Thyroid gland (tissue), 4 donors: Measurements from ENCODE around the gene INMT. TPM values are rescaled to one million over a fixed set of nuclear protein-coding genes. Genes with fewer than 3 reads are reported as not detected.

ENCODE experiments used
- DNase-seq, 2 donors: peaks; one replicate each; pipeline ENCODE4 v3.0.0-alpha.2; 2019
- H3K27ac ChIP-seq, 3 donors: fragments of 200-600 bp; sonication (generic); 1 replicate in 2 of 3; 2 replicates in 1 of 3; pipeline ENCODE4 v1.5.1; 2016 to 2019; ENCODE audit warnings: mild to moderate bottlenecking in 1 of 3, moderate library complexity in 1 of 3
- H3K27me3 ChIP-seq: fragments of 200-600 bp; sonication (generic); one replicate; pipeline ENCODE4 v1.5.1; 2019
- H3K36me3 ChIP-seq, 2 donors: fragments of 200-600 bp; sonication (generic); one replicate each; pipeline ENCODE4 v1.5.1; 2016 to 2019
- H3K4me1 ChIP-seq, 2 donors: fragments of 200-600 bp; sonication (generic); one replicate each; pipeline ENCODE4 v1.5.1; 2017 to 2019
- H3K4me3 ChIP-seq, 3 donors: fragments of 200-600 bp; sonication (generic); replicated peaks in 1 of 3; 1 replicate in 2 of 3; 2 replicates in 1 of 3; pipeline ENCODE4 v1.5.1; 2016; ENCODE audit warnings: mild to moderate bottlenecking in 1 of 3
- H3K9me3 ChIP-seq: fragments of 200-600 bp; sonication (generic); one replicate; pipeline ENCODE4 v1.5.1; 2017
- CTCF ChIP-seq, 6 experiments: fragments of 200-600 bp in 3 of 6; fragments of 450-650 bp in 3 of 6; sonication (generic) in 3 of 6; IDR thresholded peaks; one replicate each; pipeline ENCODE4 v1.5.1; 2016 to 2019; ENCODE audit warnings: antibody characterized with exemption in 6 of 6, mild to moderate bottlenecking in 2 of 6, inconsistent platforms in 1 of 6, moderate library complexity in 1 of 6
- POLR2A ChIP-seq, 2 donors: fragments of 450-650 bp; IDR thresholded peaks; one replicate each; pipeline ENCODE4 v1.6.1; 2017; ENCODE audit warnings: antibody characterized with exemption in 2 of 2, mild to moderate bottlenecking in 2 of 2, moderate library complexity in 1 of 2
- WGBS, 2 donors: methylation state at CpG; one replicate each; pipeline ENCODE4 v1.1.5; 2017; 5-methylcytosine and 5-hydroxymethylcytosine counted together
- intact Hi-C: fragments of 100-400 bp; cut with DNase I; formaldehyde crosslinking; loops from one replicate; pipeline ENCODE4 v1.15.1; 2023
- total RNA-seq, 4 donors: library from RNA; depleted of rRNA; stranded (reverse); fragments of >200 nt; gene quantifications; one replicate each; pipeline ENCODE4 v1.2.3, GENCODE V29; 2016

INMT gene
- total RNA-seq, 4 donors from 2014 or later = 19.9 to 47.3 (median 30.1) TPM

GRCh38 chr7:30727061-30727945 lies 24.6 kb upstream of the INMT start:
- intact Hi-C loops = no loop called here
- no peak overlapping the region for H3K27ac ChIP-seq
- DNase-seq = no peak
- no peaks in the 10 kb centered on the region for H3K36me3 ChIP-seq
- H3K4me1 ChIP-seq = no peaks in the 10 kb centered on the region
- no peaks in the 10 kb centered on the region for H3K27me3 ChIP-seq
- H3K9me3 ChIP-seq = no peaks in the 10 kb centered on the region
- no peak for TF ChIP-seq CTCF (IDR thresholded peaks at IDR 0.05)
- no peak for TF ChIP-seq POLR2A (IDR thresholded peaks at IDR 0.05)
- WGBS, 2 donors = 48 to 65% methylated on average over 7 to 8 of the region's 8 CpGs
- H3K4me3 ChIP-seq = no peak overlapping the region

- no peak overlapping the region for H3K27ac ChIP-seq
- no peaks in the 10 kb centered on the region for H3K9me3 ChIP-seq
- TF ChIP-seq CTCF (IDR thresholded peaks at IDR 0.05) (no peak), POLR2A (IDR thresholded peaks at IDR 0.05) (no peak)
- H3K27me3 ChIP-seq = no peaks in the 10 kb centered on the region
- WGBS, 2 donors = 63 to 65% methylated on average over 6 of the region's 6 CpGs
- H3K4me1 ChIP-seq = no peaks in the 10 kb centered on the region
- no peak overlapping the region for H3K4me3 ChIP-seq
- no peak for DNase-seq
- intact Hi-C loops = no loop called here
- no peaks in the 10 kb centered on the region for H3K36me3 ChIP-seq
Measured at GRCh38 chr7:30728591-30729100, 23.3 kb upstream of the INMT start.

- no peaks in the 10 kb centered on the region for H3K36me3 ChIP-seq
- WGBS, 2 donors = 70 to 88% methylated on average over 2 of the region's 2 CpGs
Measured at GRCh38 chr7:30729642-30730041, 22.3 kb upstream of the INMT start.

GRCh38 chr7:30730097-30730496 lies 21.8 kb upstream of the INMT start:
- 95 to 100% methylated on average over 1 to 2 of the region's 2 CpGs for WGBS, 2 donors
- no peaks in the 10 kb centered on the region for H3K4me1 ChIP-seq
- H3K27me3 ChIP-seq = no peaks in the 10 kb centered on the region
- H3K36me3 ChIP-seq = no peaks in the 10 kb centered on the region
- H3K4me3 ChIP-seq = no peak overlapping the region
- H3K9me3 ChIP-seq = no peaks in the 10 kb centered on the region
- DNase-seq = no peak
- TF ChIP-seq CTCF (IDR thresholded peaks at IDR 0.05) (no peak), POLR2A (IDR thresholded peaks at IDR 0.05) (no peak)
- no peak overlapping the region for H3K27ac ChIP-seq
- intact Hi-C loops = no loop called here

More at GRCh38 chr7:30729642-30730041, 22.3 kb upstream of the INMT start:
- intact Hi-C loops = no loop called here
- Histone ChIP-seq H3K4me1 (no peaks in the 10 kb centered on the region), H3K27me3 (no peaks in the 10 kb centered on the region), H3K4me3 (no peak overlapping the region), H3K27ac (no peak overlapping the region), H3K9me3 (no peaks in the 10 kb centered on the region)
- TF ChIP-seq POLR2A (IDR thresholded peaks at IDR 0.05) (no peak), CTCF (IDR thresholded peaks at IDR 0.05) (no peak)
- DNase-seq = no peak

- no peak for DNase-seq
- Histone ChIP-seq H3K4me3 (no peak overlapping the region), H3K27me3 (no peaks in the 10 kb centered on the region), H3K9me3 (no peaks in the 10 kb centered on the region), H3K4me1 (no peaks in the 10 kb centered on the region), H3K27ac (no peak overlapping the region), H3K36me3 (no peaks in the 10 kb centered on the region)
- WGBS, 2 donors = 86 to 89% methylated on average over 3 to 4 of the region's 4 CpGs
- TF ChIP-seq POLR2A (IDR thresholded peaks at IDR 0.05) (no peak), CTCF (IDR thresholded peaks at IDR 0.05) (no peak)
- intact Hi-C loops = no loop called here
Measured at GRCh38 chr7:30730996-30731395, 20.9 kb upstream of the INMT start.
